GM18907 (cell line): ENCODE measurements around the gene SLC25A38.
"Not testable (repeated sequence)": the region's sequence is repeated elsewhere in the genome, so short reads cannot be mapped to it uniquely, and the experiment has no call there.

Experiments used
- ATAC-seq: cut with Tn5 transposase; IDR thresholded peaks from one replicate; pipeline ENCODE4 v1.9.1; 2021; ENCODE audit warnings: mild to moderate bottlenecking, moderate library complexity; ENCODE audit not compliant: unreplicated experiment

SLC25A38 gene, protein sequence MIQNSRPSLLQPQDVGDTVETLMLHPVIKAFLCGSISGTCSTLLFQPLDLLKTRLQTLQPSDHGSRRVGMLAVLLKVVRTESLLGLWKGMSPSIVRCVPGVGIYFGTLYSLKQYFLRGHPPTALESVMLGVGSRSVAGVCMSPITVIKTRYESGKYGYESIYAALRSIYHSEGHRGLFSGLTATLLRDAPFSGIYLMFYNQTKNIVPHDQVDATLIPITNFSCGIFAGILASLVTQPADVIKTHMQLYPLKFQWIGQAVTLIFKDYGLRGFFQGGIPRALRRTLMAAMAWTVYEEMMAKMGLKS

DNA sequence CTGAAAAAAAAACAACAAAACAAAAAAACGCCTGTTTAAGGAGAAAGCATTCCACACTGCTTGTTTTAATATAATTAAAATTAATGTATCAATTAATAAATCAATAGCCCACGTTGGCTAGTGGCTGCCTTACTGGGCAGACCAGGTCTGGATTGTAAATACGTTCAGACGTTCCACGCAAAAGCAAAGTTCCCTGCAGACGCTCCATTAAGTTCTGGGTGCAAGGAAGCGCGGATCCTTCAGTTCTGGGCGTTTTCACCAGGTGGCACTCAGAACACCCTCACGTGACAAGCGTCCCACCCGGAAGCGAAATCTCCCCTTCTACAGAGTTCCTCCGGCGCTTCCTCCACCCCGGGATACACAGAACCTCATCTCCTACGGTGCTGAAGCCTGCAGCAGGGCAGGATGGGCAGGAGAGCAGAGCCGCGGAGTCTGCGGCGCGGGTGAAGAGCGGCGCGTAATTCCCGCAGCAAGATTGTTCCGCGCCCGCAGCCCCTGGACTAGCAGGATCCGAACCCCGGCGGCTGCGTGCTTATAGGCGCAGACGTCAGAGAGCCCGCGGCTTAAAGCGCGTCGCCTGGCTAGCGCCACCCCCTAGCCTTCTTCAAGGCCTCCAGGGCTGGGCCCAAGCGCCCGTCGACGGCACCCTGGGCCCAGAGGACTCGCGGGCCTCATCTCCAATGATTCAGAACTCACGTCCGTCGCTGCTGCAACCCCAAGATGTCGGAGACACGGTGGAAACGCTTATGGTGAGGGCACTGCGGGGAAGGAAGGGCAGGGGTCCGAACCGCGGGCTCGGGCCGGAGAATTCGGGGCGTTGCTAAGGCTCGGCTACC is at the start of gene SLC25A38:
SLC25A38 (plus strand) TSS at position 326 of the 836 bp plus-strand sequence; CDS start at position 681, 355 bp downstream.
- peak; percentile 73 for ATAC-seq

DNA sequence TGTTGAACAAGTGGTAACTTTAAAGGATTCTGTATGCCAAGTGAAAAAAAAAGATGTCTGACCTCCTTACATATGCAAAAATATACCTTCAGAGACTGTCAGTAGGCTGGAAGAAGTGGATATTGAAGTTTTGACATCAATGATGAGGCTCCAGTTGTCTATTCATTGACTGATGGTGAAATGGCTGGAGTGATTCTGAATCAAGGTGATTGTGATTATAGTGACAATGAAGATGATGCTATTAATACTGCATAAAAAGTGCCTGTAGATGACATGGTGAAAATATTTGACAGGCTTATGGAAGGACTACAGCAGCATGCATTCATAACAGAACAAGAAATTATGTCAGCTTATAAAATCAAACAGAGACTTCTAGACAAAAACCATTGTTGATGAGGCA is 49.6 kb upstream of the SLC25A38 start:
- no peak for ATAC-seq

DNA sequence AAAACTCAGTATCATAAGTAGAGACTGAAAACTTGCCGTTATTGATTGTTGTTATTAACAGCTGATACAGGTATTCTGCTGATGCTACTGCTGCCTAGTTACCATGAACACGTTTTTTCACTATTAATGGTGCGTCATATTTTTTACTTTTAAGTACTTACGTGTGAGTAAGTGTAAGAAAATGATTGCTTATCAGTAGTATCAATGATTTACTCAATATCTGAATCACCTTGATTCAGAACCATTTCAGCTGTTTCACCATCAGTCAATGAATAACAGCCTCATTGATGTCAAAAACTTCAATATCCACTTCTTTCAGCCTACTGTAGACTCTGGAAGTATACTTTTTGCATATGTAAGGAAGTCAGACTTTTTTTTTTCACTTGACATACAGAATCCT is 49.0 kb upstream of the SLC25A38 start:
- no peak for ATAC-seq

DNA sequence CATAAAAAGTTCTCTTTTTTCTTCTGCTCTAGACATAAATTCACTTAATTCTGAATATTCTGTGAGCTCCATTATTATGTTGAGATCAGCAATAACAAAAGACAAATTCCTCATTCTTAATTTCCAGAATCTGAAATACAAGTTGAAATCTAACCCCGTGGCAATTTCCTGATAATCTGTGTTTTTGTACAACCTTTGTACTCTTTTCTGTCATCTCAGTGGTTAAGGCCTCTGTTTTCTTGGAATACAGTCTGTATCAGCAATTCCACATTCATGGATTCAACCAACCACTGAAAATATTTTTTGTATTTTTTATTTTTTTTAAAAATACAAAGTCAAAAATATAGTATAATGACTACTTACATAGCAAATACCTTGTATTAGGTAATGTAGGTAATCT is 45.0 kb upstream of the SLC25A38 start:
- ATAC-seq = no peak

DNA sequence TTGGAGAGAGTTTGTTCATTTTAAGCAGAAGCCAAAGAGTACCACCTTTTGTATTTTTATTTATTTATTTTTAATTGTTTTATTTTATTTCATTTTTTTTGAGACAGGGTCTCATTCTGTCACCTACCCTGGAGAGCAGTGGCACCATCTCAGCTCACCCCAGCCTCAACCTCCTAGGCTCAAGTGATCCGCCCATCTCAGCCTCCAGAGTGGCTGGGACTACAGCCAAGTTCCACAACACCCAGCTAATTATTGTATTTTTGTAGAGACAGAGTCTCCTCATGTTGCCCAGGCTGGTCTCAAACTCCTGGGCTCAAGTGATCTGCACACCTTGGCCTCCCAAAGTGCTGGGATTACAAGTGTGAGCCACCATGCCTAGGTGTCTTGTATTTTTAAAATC is 44.1 kb upstream of the SLC25A38 start:
- ATAC-seq = no peak

DNA sequence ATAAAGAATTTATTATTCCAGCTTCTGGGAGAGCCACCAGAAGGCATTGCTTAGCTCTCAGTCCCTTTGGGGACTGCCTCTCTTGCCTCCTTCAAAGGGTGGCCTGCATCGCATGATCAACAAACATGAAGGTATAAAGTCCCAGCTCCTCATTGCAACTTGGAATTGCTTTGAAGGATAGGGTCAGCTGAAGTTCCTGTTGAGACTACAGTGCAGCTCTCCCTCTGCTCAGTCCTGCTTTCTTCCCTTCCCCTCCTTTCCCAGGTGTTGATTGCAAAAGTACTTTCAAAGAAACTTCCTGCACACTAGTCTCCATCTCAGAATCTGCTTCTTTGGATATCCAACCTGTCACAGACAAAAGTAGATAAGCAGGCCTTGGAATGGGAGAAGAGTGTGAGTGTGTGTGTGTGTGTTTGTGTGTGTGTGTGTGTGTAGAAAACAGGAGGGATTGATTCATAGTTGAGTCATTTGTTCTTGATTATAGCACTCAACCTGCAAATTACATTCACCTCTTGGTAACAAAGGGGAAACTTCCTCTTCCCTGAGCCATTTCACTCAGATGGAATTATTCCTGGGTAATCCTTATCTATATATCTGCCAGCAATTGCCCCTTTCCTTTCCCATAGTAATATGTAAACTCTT is 40.0 kb upstream of the SLC25A38 start:
- no peak for ATAC-seq

DNA sequence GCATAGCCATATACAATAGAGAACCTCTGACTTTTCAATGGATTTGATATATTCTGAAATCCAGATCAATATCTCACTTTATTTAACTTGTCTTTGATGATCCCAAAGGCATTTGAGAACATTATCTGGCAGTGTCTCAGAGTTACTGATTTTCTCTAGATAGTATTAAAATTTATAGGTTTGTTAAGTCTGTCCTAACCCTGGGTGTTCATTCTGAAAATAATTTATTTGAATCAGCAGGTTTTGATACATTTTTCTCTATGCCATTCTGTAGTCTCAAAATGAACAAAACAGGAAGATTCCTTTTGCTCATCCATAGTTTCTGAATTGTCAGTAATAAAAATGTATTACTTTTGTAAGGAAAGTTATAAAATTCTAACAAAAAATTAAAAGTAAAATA is 39.4 kb upstream of the SLC25A38 start:
- no peak for ATAC-seq

DNA sequence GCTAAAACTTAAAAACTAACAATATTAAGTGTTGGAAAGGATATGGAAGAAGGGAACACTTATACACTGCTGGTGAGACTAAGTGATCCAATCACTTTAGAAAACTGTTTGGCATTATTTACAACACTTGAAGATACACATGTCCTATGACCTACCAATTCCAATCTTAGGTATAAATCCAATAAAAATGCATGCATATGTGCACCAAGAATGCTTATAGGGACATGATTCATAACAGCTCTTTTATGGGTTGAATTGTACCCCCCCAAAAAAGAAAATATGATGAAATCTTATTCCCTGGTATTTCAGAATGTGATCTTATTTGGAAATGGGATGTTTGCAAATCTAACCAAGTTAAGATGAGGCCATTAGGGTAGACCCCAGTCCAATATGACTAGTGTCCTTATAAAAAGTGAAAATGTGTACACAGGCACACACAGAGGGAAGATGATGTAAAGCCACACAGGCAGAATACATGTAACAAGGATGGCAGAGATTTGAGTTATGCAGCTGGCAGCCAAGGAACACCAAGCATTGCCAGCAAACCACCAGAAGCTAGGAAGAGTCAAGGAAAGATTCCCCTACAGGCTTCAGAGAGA is 38.3 kb upstream of the SLC25A38 start:
- ATAC-seq = no peak

DNA sequence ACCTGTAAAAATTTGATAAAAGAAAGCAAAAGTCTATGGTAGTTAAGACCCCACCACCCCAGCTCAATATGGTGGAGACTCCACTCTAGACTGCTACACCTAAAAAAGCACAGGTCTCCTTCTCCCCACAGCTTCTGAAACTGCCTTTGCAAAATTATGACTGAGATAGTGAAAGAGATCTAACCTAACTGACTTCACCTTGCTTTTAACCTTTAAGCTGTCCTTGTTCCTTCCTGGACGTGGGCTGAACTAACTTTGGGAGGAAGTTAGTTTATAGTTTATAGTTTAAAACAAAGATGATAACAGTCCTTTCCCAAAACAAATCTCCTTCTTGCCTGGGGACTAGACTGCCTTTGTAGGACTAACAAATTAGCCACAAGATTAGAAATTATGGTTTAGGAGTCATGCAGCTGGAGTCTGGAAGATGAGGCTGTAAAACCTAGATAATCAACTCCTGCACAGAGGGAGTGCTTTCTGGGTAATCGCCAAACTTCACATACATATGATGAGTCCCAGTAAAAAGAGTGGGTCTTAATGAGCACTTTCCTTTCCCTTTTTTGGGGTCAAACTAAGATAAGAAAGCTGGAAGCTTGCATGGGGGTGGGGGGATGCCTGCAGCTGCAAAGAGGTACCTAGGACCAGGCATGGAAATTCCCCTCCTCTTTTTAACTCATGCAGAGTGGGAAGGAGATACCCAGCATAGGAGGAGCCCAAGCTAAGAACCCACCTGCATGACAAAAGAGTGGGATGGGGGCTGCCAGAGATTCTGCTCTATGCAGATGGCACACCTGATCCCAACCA is 36.2 kb upstream of the SLC25A38 start:
- ATAC-seq = peak; percentile 87

DNA sequence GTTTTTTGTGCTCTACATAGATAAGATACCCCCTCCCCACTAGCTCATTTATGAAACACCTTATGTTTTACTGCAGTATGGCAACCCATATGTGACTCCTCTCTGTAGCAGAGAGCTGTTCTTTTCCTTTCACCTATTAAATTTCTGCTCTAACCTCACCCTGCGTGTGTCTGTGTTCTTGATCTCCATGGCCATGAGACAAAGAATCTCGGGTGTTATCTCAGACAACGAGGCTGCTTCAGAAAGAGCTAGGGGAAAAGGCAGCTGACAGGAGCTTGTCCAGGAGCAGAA is 35.6 kb upstream of the SLC25A38 start:
- no peak for ATAC-seq

DNA sequence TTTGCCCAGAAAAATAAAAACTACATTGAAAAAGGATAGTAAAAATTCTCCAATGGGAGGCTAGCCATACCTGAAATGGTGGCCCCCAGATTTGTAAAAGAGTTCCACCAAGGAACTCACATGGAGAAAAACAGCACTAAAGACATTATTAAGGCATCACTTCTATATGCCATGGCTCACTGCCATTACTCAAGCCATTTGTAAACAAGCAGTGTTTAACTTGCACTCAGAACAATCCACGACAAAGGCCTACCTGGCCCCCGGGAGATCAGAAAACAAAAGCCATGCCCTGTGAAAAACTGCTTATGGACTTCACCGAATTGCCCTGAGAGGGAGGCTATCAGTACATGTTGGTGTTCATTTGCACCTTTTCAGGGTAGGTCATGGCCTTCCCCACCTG is 34.1 kb upstream of the SLC25A38 start:
- ATAC-seq = no peak

DNA sequence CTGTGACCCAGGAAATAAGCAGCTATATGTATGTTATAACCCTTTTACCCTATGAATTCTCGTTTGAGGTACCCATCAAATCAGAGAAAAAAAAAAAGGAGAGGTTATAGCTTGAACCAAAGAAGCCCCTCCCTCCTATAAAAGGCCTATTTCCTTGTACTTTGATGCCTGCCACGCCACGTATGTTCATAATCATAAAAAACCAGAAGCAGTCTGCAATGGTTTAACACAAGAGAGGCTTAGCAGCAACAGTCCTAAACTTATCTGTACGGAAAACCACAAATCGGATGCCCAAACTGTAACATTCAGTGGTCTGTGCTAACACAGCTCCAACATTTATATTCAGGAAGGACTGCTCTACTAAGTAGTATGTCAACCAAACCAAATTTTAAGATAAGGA is 32.5 kb upstream of the SLC25A38 start:
- ATAC-seq = no peak

DNA sequence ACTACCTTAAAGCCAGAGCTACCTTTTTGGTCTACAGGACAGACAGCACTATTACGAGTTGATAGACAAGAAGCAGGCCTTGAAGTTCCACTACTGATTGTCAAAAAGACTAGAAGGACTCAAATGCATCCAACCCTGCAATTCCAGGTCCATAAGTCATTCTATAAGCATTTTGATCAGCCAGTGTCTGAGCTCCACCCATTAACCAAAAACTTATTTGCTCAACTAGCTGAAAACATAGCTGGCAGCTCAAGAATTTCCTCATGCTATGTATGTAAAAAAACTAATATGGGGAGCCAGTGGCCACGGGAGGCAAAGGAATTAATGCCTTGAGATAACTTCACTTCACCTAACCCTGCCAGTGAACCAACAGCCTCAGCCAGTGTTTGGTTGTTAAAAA is 32.0 kb upstream of the SLC25A38 start:
- ATAC-seq = not testable (repeated sequence)

DNA sequence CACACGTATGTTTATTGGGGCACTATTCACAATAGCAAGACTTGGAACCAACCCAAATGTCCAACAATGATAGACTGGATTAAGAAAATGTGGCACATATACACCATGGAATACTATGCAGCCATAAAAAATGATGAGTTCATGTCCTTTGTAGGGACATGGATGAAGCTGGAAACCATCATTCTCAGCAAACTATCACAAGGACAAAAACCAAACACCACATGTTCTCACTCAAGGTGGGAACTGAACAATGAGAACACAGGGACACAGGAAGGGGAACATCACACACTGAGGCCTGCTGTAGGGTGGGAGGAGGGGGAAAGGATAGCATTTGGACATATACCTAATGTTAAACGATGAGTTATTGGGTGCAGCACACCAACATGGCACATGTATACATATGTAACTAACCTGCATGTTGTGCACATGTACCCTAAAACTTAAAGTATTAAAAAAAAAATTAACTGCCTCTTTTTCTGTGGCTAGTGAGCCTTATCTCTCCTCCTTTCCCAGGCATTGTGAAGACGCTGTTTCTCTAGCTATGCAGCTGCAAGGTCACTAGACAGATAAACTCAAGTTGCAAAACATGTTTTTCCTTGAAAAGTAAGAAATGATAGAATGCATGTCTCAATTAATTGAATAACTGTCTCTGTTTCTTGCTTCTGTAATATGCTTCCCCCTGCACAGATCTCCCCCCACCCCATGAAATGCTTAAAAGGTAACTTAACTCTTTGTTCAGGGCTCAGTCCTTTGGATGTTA is 29.8 kb upstream of the SLC25A38 start:
- ATAC-seq = not testable (repeated sequence)

DNA sequence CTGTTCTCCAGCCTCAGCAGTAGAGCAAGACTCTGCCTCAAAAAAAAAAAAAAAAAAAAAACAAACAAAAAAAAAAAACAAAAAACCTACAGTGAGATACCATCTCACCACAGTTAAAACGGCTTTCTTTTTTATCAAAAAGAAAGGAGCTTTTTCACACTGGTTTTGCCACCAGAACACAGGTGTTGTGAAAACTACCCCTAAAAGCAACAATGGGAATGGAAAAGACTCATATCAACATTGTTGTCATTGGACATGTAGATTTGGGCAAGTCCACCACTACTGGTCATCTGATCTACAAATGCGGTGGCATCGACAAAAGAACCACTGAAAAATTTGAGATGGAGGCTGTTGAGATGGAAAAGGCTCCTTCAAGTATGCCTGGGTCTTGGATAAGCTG is 24.8 kb upstream of the SLC25A38 start:
- ATAC-seq = no peak

DNA sequence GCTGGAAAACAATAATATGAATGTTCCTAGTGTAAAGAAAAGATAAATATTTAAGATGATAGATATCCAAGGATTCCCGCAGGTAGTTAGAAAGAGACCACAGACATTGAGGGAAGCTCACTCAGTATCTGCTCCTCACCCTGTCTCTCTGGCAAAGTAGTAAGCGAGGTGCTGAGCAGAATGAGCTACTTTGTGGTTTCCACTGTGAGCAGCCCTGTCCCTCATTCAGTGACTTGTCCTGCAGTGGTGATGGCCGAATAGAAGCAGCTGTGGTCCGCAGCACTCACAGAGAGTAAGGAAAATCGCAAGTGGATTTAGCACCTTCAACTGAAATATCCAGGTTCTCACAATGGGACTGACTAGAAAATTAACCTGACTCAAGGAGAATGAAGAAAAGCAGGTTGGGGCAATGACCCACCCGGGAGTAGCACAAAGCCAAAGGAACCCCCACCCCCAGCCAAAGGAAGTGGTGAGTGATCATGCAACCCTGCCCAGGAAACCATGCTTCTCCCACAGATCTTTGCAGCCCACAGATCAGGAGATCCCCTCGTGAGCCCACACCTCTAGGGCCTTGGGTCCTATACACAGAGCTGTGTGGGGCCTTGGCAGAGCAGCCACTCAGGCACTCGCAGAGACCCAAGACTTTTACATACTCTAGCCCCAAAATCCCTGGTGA is 21.8 kb upstream of the SLC25A38 start:
- peak; percentile 85 for ATAC-seq

DNA sequence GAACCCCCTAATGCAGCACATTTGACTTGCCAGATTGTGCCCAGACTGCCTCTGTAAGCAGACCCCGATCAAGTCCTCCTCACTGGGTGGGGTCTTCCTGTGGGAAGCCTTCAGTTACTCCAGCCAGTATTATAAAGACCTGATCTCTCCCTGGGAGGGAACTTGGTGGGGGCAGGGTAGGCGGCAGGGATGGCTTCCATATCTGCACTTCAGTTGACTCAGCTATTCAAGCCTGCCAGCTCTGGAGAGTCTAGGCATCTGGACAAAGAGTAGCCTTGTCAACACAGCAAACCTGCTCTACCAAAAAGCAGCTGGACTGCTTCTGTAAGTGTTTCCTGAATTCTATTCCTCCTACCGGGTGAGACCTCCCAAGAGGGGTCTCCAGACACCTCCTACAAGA is 21.0 kb upstream of the SLC25A38 start:
- no peak for ATAC-seq

DNA sequence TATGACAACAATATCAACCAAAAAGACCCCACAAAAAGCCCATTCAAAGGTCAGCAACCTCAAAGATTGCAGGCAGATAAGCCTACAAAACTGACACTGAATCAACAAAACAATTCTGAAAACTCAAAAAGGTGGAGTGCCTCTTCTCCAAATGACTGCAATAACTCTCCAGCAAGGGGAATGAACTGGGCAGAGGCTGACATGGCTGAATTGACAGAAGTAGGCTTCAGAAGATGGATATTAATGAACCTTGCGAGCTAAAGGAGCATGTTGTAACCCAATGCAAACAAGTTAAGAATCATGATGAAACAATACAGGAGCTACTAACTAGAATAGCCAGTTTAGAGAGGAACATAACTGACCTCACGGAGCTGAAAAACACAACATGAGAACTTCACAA is 20.4 kb upstream of the SLC25A38 start:
- ATAC-seq = no peak

DNA sequence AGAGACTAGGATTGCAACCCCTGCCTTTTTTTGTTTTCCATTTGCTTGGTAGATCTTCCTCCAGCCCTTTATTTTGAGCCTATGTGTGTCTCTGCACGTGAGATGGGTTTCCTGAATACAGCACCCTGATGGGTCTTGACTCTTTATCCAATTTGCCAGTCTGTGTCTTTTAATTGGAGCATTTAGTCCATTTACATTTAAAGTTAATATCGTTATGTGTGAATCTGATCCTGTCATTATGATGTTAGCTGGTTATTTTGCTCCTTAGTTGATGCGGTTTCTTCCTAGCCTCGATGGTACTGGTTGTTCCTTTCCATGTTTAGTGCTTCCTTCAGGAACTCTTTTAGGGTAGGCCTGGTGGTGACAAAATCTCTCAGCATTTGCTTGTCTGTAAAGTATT is 12.7 kb upstream of the SLC25A38 start:
- ATAC-seq = not testable (repeated sequence)

DNA sequence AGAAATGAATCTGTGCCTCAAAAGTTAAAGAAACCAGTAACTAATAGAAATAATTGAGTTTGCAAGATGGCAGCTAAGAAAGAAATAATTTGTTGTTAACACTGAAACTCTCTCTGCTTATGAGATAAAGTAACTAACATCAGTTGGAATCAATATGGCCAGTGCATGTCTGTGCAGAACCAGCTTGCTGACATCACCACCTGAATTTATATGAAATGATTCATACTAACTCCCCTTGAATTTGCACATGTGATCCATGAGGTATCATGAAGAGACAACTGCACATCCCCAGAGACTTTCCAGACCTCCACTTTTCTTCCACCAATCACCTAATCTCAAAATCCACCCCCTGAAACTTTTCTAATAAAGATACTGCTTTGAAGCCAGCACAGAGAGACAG is 10.3 kb upstream of the SLC25A38 start:
- ATAC-seq = no peak
